GM18502 (cell line): ENCODE measurements around the gene BARD1.
A peak's percentile ranks its signal among the peaks of the same experiment; 100 is the strongest.
"Not testable (repeated sequence)": the region's sequence is repeated elsewhere in the genome, so short reads cannot be mapped to it uniquely, and the experiment has no call there.

Source experiments
- ATAC-seq: cut with Tn5 transposase; IDR thresholded peaks from one replicate; pipeline ENCODE4 v1.9.1; 2021; ENCODE audit warnings: mild to moderate bottlenecking; ENCODE audit not compliant: unreplicated experiment, poor library complexity

Gene BARD1

DNA sequence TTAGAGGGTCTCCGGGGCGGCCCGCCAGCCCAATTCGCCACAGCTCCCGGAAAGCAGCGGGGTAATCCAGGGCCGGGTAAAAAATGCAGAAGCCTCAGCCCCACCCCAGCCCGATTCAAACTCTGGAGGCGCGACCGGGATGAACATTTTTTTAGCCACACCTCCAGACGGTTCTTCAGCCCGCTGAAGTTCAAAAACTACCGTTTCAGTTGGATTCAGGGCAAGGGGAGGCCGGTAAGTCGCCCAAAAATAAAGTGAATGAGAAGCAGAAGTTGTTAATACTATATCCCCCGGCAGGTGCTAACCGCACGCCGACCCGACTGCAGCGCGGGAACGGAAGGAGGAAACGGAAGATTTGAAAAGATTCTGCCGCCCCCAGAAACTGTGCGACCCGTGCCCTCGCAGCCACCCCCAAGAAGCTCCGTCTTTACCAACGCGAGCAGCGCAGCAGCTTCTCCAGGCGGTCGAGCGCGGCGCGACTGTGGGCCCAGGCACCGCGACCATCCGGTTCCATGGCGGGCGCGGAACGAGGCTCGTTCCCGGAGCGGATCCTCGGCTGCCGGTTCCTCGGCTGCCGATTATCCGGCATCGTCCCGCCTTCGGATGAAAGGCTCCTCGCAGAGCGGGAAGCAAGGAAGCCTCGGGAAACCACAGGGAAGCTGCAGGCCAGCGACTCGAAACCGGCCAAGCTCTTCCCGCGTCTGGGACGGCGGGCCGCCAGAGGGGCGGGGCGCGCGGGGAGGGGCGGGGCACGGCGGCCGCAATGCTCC lies at the start of gene BARD1:
BARD1 (minus strand) TSS at position 703 of the 770 bp plus-strand sequence; CDS start at position 589, 114 bp downstream.
- ATAC-seq: peak; percentile 26

- ATAC-seq: no peak
Measured at GRCh38 chr2:214856137-214856536, 46.7 kb upstream of the BARD1 start.

- no peak for ATAC-seq
Measured at GRCh38 chr2:214853906-214854305, 44.4 kb upstream of the BARD1 start.

DNA sequence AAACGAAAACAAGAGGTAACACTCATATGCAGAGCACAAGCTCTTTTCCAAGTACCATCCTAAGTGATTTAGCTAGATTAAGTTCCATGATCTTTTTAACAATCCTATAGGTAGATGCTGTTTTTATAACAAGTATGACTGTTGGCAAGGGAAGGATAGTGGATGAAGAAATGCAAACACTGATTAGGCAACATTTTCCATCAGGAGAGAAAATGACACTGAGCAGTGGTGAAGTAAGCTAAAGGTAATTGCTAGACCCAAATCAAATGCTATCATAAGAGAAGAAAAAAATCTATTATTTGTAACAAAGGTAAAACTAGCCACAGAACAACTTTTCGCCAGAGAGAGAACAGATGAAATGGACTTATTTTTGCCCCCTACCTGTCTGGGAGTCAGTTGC lies 34.3 kb upstream of the BARD1 start:
- no peak for ATAC-seq

GRCh38 chr2:214839464-214839863 lies 30.0 kb upstream of the BARD1 start:
- peak; percentile 97 for ATAC-seq

- ATAC-seq: no peak
Measured at GRCh38 chr2:214837466-214837865, 28.0 kb upstream of the BARD1 start.

DNA sequence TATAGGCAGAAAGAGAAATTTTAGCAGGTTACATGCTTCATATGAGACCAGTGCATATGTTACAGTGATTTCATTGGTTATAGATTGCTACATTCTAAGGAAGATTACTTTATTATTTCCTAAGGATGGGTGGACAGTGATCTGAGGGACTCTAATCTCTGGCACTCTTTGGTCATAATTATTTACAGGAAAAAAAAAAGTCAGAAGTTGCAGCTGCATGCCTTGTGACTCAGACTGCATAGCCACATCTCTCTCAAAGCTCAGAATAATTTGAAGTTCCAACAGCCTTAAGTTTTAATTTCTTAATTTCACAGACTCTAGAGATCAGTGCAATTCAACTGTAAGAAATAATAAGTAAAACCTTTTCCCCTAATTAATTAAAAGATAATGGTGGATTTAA lies 27.1 kb upstream of the BARD1 start:
- ATAC-seq: no peak

GRCh38 chr2:214830794-214831346 lies 21.4 kb upstream of the BARD1 start:
- peak; percentile 64 for ATAC-seq

- ATAC-seq: no peak
Measured at GRCh38 chr2:214816008-214816533, 6.6 kb upstream of the BARD1 start.

GRCh38 chr2:214810671-214811070 lies 1.2 kb upstream of the BARD1 start:
- no peak for ATAC-seq

DNA sequence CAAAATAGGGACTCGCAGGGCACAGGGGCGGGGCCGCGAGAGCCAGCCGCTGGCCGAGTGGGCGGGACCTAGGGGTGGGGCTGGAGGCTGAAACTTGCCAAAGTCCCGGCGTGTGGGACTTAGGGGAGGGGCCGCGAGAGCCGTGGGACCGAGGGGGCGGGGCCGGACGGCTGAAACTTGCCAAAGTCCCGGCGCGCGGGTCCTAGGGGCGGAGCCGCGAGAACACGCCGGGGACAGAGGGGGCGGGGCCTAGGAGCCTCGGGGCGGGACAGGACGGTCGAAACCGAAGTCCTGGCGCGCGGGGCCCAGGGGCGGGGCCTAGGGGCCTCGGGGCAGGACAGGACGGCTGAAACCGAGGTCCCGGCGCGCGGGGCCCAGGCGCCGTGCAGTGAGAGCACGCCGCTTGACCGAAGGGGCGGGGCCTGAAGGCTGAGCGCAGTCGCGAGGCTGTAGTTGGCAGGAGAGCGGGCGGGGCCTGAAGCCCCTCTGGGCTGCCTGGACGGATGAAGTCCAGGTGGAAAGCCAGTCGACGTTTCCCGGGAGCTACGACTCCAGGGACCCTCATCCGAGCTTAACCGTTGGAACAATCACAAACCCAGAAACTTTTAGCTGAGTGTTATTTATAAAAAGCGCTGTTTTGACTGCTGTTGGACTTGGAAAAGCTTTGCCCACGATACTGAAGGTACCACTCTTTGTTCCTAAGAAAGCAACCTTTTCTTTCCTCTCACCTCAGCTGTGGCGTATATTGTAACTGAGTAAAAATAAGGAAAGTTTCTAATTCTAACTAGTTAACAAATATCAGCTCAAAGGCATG lies 475 bp upstream of the BARD1 start:
- peak; percentile 87 for ATAC-seq

DNA sequence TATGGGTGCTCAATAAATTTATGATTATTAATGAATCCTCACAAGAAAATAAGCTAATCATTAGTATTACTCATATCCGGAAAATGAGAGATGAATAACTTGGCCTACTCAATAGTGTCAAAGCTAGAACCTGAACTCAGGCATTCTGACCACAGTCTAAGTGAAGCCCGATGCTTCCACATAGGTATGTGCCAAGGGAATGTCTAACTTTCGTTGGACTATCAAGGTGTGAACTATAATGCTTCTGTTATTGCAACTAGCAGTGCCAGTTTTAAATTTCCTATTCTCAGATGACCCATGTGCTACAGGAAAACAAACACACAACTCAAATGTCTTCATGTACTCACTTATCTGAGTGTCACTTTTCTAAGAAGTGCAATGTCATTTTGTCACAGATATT lies 1.8 kb downstream of the BARD1 start:
- ATAC-seq: no peak

DNA sequence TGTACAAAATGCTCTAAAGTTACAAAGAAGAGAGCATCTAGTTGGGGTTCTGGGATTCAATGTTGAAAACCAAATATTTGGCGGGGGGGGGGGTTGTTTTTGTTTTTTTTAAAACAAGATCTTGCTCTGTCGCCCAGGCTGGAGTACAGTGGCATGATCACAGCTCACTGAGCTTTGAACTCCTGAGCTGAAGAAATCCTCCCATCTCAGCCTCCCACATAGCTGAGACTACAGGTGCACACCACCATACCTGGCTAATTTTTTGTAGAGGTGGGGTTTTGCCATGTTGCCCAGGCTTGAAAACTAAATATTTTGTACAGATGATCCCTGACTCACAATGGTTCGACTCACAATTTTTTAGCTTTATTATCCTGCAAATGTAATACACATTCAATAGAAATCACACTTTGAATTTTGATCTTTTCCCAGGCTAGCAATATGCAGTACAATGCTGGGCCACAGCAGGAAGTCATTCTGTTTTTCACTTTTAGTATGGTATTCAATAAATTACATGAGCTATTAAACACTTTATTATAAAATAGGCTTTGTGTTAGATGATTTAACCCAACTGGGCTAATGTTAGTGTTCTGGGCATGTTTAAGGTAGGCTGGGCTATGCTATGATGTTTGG lies 7.6 kb downstream of the BARD1 start:
- no peak for ATAC-seq

DNA sequence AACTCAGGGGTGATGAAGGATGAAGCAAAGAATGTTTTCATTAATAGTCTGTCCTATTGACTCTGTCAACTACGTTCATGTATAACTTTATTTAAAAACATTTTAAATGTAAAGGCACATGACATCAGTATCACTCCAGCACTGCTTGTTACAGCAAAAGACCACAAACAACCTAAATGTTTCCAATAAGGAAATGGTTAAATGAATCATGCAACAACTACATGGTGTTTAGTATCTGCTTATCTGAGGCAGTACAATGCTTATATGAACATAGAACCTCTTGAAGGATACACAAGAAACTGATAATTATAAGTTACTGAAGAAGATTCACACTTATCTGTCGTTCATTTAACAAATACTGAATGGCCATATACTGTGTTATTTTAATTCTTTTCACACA lies 8.4 kb downstream of the BARD1 start:
- peak; percentile 43 for ATAC-seq

- ATAC-seq: no peak
Measured at GRCh38 chr2:214800180-214800579, 9.3 kb downstream of the BARD1 start.

GRCh38 chr2:214796911-214797310 lies 12.6 kb downstream of the BARD1 start:
- no peak for ATAC-seq

DNA sequence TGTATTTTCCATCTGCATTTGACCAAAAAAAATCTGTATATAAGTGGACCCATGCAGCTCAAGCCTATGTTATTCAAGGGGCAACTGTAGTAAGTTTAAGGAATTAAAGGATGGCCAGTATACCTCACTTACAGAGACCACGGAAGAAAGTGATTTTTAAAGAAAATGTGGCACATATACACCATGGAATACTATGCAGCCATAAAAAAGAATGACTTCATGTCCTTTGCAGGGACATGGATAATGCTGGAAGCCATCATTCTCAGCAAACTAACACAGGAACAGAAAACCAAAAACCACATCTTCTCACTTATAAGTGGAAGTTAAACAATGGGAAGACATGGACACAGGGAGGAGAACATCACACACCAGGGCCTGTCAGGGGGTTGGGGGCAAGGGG lies 26.3 kb downstream of the BARD1 start:
- not testable (repeated sequence) for ATAC-seq

DNA sequence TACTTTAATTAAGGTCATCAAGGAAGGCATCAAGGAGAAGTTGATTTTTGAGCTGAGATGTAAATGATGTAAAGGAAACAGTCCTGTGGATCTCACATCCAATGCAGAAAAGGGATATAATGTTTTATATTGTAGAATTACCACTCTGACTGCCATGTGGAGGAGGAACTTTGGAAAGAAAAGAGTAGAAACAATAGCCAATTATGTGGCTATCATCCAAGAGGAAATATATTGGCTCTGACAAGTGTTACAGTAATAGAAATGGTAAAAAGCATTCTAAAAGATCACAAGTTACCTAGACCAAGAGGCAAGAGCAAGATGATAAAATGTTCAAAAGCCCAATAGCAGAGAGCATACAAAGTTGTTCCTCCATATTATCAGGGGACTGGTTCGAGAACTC lies 26.8 kb downstream of the BARD1 start:
- no peak for ATAC-seq

DNA sequence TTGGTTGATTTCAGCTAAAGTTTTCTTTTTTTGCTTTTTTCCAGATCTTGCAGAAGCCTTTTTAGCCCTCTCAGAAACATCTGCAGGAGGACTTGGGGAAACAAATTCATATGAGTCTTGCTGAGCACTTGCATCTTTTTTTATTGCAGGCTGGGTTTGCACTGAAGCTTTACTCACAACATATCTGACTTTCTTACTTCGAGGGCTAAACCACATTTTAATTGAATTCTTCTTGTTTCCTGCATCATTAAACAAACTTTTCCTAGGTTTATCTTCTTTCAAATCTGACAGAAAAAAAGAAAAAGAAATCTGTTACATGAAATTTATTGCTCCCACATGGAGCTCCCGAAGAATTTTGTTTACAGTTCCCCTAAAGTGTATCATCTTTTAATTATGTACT lies 28.3 kb downstream of the BARD1 start:
- no peak for ATAC-seq

DNA sequence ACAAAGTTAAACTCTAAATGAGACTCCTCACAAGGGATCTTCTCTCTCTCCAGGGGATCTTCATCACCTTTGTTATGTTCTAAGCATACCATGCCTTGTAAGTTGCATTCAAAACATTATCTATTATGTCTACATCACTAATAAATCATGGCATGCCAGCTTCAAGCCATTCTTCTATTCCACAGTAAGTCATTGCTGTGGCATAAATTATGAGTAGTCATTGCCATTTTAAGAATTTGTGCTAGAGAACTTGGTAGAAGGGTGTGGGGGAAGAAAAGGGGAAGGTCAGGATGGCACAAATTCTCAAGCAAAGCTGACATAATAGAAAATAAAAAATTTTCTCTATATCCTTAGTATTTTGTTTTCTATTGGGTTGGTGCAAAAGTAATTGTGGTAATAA lies 33.5 kb downstream of the BARD1 start:
- ATAC-seq: no peak

DNA sequence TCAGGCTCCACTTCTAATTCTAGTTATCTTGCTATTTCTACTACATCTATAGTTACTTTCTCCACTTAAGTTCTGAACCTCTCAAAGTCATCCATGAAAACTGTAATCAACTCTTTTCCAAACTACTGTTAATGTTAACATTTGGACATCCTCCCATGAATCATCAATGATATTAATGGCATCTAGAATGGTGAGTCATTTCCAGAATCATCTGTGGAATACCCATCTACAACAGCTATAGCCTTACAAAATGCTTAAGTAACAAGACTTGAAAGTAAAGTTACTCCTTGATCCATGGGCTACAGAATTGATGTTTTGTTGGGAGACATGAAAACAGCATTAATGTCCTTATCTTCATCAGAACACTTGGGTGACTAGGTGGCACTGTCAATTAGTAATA lies 35.4 kb downstream of the BARD1 start:
- no peak for ATAC-seq
